ENCODE measurements around the gene TBC1D22A.

DNA sequence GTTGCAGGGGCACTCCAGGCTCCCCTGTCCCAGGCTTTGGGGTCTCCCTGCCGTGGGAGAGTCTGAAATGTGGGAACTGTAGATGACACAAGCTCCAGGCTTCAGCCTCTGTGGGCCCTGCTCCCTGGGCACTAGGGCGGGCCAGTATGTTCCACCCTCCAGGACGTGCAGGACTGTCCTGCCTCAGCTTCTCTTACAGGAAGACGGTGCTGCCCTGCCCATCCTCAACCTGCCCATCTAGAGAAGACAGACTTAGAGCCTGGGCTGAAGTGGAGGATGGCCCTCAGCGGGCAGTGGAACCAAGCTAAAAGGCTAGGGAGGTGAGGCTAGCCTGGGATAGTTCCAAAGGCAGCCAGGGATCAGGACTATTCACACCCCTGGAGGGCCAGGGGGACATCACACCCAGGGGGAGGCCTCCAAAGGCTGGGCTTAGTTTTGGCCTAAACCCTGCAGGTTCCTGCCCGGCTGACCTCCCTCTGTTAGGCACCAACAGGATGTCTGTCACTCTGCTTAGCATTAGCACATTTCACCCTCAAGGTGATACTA, 20.4 kb upstream of the TBC1D22A start:
- TF ChIP-seq CTCF (IDR thresholded peaks at IDR 0.05 in 2 of 3, conservative IDR thresholded peaks at IDR 0.05 in 1 of 3; ENCODE audit: borderline replicate concordance in 1 of 3, insufficient read depth in 1 of 3, low read depth in 2 of 3, low read length in 2 of 3) (no peak), SP1 (IDR thresholded peaks at IDR 0.05; ENCODE audit: low read depth) (no peak), REST (IDR thresholded peaks at IDR 0.05; ENCODE audit: low read depth) (no peak), RAD21 (IDR thresholded peaks at IDR 0.05; ENCODE audit: low read depth) (no peak), POLR2A (IDR thresholded peaks at IDR 0.05; ENCODE audit: borderline replicate concordance, extremely low read depth, insufficient read depth, insufficient read length) (no peak), POLR2AphosphoS5 (IDR thresholded peaks at IDR 0.05; ENCODE audit: low read depth, low read length) (no peak), EZH2 (IDR thresholded peaks at IDR 0.05) (no peak), ZNF274 (IDR thresholded peaks at IDR 0.05; ENCODE audit: low read depth, low read length) (no peak), CEBPB (IDR thresholded peaks at IDR 0.05; ENCODE audit: low read depth) (no peak), TCF7L2 (IDR thresholded peaks at IDR 0.05; ENCODE audit: borderline replicate concordance, extremely low read depth, insufficient read depth, insufficient read length) (no peak), SIN3A (IDR thresholded peaks at IDR 0.05; ENCODE audit: low read depth) (no peak), SRF (IDR thresholded peaks at IDR 0.05; ENCODE audit: low read depth) (no peak)
- TF ChIP-seq, protein P1, sequence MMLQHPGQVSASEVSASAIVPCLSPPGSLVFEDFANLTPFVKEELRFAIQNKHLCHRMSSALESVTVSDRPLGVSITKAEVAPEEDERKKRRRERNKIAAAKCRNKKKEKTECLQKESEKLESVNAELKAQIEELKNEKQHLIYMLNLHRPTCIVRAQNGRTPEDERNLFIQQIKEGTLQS (IDR thresholded peaks at IDR 0.05), result no peak
